ENCODE measurements around the gene FAM131A. TPM values are rescaled to one million over a fixed set of nuclear protein-coding genes. Genes with fewer than 3 reads are reported as not detected.

The FAM131A gene
- total RNA-seq, 2 experiments from 2014 or later = 3.7 to 3.8 TPM

- BruUV-seq (replicated peaks) = no TSS peak
- POLR2A ChIA-PET = interaction anchor here (0.6 kb wide), 1 partner anchor 306 kb away, joined by 3 read pairs; no protein-coding TSS in a partner anchor
- intact Hi-C loops (cut with micrococcal nuclease; ENCODE audit: unreplicated experiment) = no loop called here
These were observed 42.2 kb downstream of the FAM131A start, which contains the start of gene CHRD for GRCh38 chr3:184379358-184380184. CHRD (plus strand) TSS chr3:184380054; CDS start chr3:184380319, 265 bp downstream.

GRCh38 chr3:184380185-184380626, 42.8 kb downstream of the FAM131A start:
- H3K79me2 ChIP-seq (ENCODE audit: insufficient read depth, low read depth, low read length) = no peaks in the 10 kb centered on the region
- TF ChIP-seq CTCF (conservative IDR thresholded peaks at IDR 0.05; ENCODE audit: low read length) (no peak), EZH2phosphoT487 (IDR thresholded peaks at IDR 0.05; ENCODE audit: borderline replicate concordance, low read depth, low read length) (no peak)
- H3K36me3 ChIP-seq (ENCODE audit: insufficient read depth, low read length) = no peaks in the 10 kb centered on the region
- peaks cover 9% of the 10 kb centered on the region for H3K4me1 ChIP-seq (ENCODE audit: insufficient read depth, low read length, poor library complexity, severe bottlenecking)
- no peak overlapping the region for H2AFZ ChIP-seq (ENCODE audit: low read length)
- DNase-seq (ENCODE audit: low spot score) = no peak
- CTCF ChIA-PET (ENCODE audit: unreplicated experiment) = no interaction called here
- no peak overlapping the region for H3K27ac ChIP-seq (ENCODE audit: low read depth, low read length, poor library complexity, severe bottlenecking)
- intact Hi-C loops (cut with micrococcal nuclease; ENCODE audit: unreplicated experiment) = no loop called here
- POLR2A ChIA-PET = no interaction called here
- no peaks in the 10 kb centered on the region for H3K9me2 ChIP-seq (ENCODE audit: insufficient read depth, low read length)
- no peak overlapping the region for H3K4me3 ChIP-seq (ENCODE audit: low read depth, low read length, poor library complexity, severe bottlenecking)
- BruUV-seq (replicated peaks) = no TSS peak
- no peaks in the 10 kb centered on the region for H4K20me1 ChIP-seq (ENCODE audit: insufficient read depth, low read length)
- no peaks in the 10 kb centered on the region for H3K9me3 ChIP-seq (ENCODE audit: low read length)
- no peak overlapping the region for H3K4me2 ChIP-seq (ENCODE audit: low read length)

More at GRCh38 chr3:184379358-184380184, 42.2 kb downstream of the FAM131A start, which contains the start of gene CHRD:
- Histone ChIP-seq H3K4me1 (ENCODE audit: insufficient read depth, low read length, poor library complexity, severe bottlenecking) (peaks cover 9% of the 10 kb centered on the region), H3K27ac (ENCODE audit: low read depth, low read length, poor library complexity, severe bottlenecking) (no peak within 1 kb of the TSS), H2AFZ (ENCODE audit: low read length) (no peak within 1 kb of the TSS), H4K20me1 (ENCODE audit: insufficient read depth, low read length) (no peaks in the 10 kb centered on the region), H3K4me2 (ENCODE audit: low read length) (no peak within 1 kb of the TSS), H3K79me2 (ENCODE audit: insufficient read depth, low read depth, low read length) (no peaks in the 10 kb centered on the region), H3K9me3 (ENCODE audit: low read length) (no peaks in the 10 kb centered on the region), H3K4me3 (ENCODE audit: low read depth, low read length, poor library complexity, severe bottlenecking) (no peak within 1 kb of the TSS), H3K36me3 (ENCODE audit: insufficient read depth, low read length) (no peaks in the 10 kb centered on the region), H3K9me2 (ENCODE audit: insufficient read depth, low read length) (no peaks in the 10 kb centered on the region)
- CTCF ChIA-PET (ENCODE audit: unreplicated experiment) = no interaction called here
- TF ChIP-seq EZH2phosphoT487 (IDR thresholded peaks at IDR 0.05; ENCODE audit: borderline replicate concordance, low read depth, low read length) = no peak
- TF ChIP-seq CTCF (conservative IDR thresholded peaks at IDR 0.05; ENCODE audit: low read length) = no peak
- no peak for DNase-seq (ENCODE audit: low spot score)
